ENCODE data around the gene LINGO1.

Gene LINGO1

DNA sequence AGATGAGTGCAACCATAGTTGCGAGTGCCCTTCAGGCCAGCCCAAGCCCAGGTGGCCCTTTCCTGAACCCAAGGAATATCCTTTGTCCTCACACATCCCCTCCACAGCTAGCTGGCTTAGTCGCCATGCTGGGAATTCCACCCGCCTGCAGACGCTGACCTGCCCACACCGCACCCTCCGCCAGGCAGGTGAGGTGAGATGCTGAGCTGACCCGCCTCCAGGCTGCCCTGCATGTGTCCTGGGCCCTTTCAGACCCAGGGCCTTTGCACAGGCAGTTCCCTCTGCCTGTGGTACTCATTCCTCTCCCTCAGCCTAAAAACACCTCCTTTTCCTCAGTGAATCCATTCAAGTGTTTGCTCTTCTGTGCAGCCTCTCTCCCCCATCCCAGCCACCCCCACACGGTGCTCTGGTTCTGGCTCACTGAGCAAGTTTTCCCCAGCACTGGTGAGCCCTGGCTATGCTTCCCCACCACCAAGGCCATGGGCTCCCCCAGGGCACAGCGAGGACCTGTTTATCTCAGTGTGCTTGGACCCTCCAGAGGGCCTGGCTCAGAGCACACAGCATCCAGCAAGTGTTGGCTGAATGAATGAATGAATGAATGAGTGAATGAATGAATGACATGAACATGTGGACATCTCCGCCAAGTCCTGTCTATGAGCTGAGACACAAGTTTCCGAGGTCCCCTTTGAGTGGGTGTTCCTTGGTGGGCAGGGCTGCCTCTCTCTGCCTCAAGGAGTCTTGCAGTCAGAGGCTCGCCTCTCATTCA, 33.0 kb upstream of the LINGO1 start:
- DNase-seq (ENCODE audit: low read depth, low spot score): no peak
- TF ChIP-seq, protein P1, sequence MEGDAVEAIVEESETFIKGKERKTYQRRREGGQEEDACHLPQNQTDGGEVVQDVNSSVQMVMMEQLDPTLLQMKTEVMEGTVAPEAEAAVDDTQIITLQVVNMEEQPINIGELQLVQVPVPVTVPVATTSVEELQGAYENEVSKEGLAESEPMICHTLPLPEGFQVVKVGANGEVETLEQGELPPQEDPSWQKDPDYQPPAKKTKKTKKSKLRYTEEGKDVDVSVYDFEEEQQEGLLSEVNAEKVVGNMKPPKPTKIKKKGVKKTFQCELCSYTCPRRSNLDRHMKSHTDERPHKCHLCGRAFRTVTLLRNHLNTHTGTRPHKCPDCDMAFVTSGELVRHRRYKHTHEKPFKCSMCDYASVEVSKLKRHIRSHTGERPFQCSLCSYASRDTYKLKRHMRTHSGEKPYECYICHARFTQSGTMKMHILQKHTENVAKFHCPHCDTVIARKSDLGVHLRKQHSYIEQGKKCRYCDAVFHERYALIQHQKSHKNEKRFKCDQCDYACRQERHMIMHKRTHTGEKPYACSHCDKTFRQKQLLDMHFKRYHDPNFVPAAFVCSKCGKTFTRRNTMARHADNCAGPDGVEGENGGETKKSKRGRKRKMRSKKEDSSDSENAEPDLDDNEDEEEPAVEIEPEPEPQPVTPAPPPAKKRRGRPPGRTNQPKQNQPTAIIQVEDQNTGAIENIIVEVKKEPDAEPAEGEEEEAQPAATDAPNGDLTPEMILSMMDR (IDR thresholded peaks at IDR 0.05; ENCODE audit: low read depth, low read length): no peak
- in situ Hi-C loops (cut with HindIII; ENCODE audit: low sequenced_read_pairs): no loop called here

DNA sequence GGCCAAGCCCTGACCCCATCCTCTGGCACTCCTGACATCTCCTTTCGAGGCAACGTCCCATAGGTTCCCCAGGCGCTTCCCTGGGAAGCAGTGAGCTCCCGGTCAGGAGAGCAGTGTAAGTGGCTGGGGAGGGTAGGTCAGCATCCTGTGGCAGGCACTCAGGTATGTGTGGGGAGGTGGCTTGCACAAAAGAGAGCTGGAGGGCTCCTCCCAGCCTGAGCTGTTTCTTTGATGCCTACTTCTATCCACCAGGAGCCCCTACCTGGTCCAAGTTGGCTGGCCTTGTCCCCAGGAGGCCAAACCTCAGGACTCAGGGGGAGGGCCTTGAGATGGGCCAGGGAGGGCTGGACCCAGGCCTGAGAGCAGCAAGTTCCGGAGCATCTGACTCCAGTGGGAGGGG, 31.7 kb upstream of the LINGO1 start:
- in situ Hi-C loops (cut with HindIII; ENCODE audit: low sequenced_read_pairs): no loop called here
- no peak overlapping the region for H3K4me3 ChIP-seq (ENCODE audit: low read depth, low read length)
- DNase-seq (ENCODE audit: low read depth, low spot score): no peak
- TF ChIP-seq, protein P1 (IDR thresholded peaks at IDR 0.05; ENCODE audit: low read depth, low read length): no peak

More for the DNA sequence above, 33.0 kb upstream of the LINGO1 start:
- H3K4me3 ChIP-seq (ENCODE audit: low read depth, low read length): no peak overlapping the region

DNA sequence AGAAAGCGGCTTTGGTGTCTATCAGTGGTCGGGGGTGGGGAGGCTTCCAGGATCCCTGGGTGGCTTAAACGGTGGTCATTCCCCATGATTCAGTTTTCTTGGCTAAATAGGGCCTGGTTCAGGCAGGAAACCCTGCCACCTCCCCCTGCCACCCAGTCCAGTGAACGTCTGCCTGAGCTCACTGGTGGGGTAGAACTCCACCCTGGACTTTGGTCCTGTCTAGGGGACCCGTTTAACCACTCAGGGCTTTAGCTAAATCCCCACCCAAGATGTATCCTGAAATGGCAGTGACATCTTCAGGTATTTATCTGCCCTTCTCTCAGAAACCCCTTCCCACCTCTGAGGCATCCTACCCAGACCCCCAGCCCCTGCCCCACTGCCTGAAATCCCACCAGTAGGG, 30.5 kb upstream of the LINGO1 start:
- TF ChIP-seq, protein P1 (IDR thresholded peaks at IDR 0.05; ENCODE audit: low read depth, low read length): no peak
- DNase-seq (ENCODE audit: low read depth, low spot score): no peak
- no peak overlapping the region for H3K4me3 ChIP-seq (ENCODE audit: low read depth, low read length)
- in situ Hi-C loops (cut with HindIII; ENCODE audit: low sequenced_read_pairs): no loop called here

DNA sequence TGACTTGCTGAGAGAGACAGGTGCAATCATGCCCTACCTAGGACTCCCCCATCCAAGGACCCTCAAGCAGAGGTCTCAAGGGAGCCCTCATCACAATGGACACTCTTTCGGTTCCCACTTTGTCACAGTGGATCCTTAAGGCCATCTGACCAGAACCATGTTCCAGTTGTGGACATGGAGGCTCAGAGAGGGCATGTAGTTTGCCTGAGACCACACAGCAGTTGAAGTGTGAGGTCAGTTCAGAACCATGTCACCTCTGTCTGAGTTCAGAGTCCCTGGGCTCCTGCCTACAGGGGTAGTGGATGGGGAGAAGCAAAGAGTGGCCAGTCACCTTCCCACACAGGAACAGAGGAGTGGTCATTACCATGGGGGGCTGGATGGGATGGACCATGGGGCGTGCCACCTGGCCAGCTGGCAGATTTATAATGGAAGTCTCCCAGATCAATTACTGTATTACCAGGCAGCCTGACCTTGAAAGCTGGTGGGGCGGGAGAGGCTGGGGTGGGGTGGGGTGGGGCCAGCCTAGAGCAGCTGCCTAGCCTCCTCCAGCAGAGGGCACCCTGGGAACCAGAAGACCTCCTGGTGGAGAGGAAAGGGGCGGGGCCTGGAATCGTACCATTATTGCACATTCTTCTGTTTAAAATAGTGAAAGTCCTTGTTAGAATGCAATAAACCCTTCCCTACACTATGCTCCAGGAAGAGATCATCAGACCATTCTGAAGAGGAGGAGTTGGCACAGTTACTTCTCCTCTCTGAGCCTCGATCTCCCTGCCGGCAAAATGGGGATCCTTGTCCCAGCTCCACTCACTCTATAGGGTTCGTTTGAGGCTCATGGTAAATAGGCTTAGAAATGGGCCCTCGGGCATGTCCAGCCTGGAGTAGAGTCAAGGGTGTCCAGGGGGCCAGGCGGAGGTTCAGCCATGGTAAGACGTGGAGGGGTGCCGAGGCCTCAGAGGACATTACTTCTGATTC, 26.9 kb upstream of the LINGO1 start:
- DNase-seq (ENCODE audit: low read depth, low spot score): peak; percentile 7
- in situ Hi-C loops (cut with HindIII; ENCODE audit: low sequenced_read_pairs): no loop called here
- H3K4me3 ChIP-seq (ENCODE audit: low read depth, low read length): no peak overlapping the region
- TF ChIP-seq, protein P1 (IDR thresholded peaks at IDR 0.05; ENCODE audit: low read depth, low read length): peak; percentile 47

DNA sequence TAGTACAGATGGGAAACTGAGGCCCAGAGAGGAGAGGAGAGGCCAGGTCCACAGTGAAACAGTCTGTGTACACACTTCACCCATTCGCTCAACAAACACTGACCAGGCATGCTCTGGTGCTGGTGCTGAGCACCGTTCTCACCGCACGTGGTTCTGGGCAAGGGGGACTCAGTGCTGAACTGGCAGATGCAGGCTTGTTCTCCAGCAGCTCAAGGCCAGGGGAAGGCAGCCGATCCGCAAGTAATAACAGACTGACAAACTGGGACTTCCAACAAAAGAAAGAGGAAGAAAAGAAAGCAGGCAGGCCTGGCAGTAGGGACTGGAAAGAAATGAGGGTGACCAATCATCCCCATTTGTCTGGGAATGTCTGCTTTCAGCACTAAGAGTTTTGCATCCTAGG, 25.6 kb upstream of the LINGO1 start:
- in situ Hi-C loops (cut with HindIII; ENCODE audit: low sequenced_read_pairs): no loop called here
- DNase-seq (ENCODE audit: low read depth, low spot score): no peak
- TF ChIP-seq, protein P1 (IDR thresholded peaks at IDR 0.05; ENCODE audit: low read depth, low read length): no peak
- H3K4me3 ChIP-seq (ENCODE audit: low read depth, low read length): no peak overlapping the region

DNA sequence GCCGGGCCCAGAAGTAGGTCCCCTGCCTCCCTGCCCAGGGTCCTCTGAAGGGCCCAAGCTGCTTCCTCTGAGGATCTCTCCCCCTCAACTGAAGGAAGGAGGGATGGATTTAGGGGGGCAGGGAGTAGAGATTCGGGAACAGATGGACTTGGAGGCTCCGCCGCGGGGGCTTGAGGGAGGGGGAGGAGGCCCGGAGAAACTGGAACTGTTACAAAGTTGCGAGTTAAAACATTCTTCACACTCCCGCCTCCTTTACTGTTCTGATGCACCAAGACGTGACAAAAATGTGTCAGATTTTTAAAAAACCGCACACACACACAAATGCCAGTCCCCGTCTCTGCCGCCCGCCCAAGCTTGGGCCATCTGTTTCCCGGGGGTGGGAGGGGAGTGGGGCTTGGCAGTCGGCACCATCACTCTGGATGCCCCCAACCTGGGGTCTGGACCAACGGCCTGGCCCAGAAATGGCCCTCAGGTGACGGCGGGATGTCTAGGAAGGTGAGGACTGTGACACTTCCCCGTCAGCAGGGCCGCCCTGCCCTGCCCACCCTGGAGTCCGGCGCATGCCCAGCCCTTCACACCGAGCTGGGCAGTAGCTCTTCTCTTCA, 25.0 kb upstream of the LINGO1 start:
- DNase-seq (ENCODE audit: low read depth, low spot score): no peak
- in situ Hi-C loops (cut with HindIII; ENCODE audit: low sequenced_read_pairs): no loop called here
- TF ChIP-seq, protein P1 (IDR thresholded peaks at IDR 0.05; ENCODE audit: low read depth, low read length): no peak
- H3K4me3 ChIP-seq (ENCODE audit: low read depth, low read length): no peak overlapping the region
